SJSA1 (cell line): ENCODE results near the gene SCG5. TPM values are rescaled to one million over a fixed set of nuclear protein-coding genes. Genes with fewer than 3 reads are reported as not detected.

Experiments used
- DNase-seq, 2 experiments: peaks; one replicate each; pipeline ENCODE4 v3.0.0-alpha.2; 2015 to 2020; ENCODE audit warnings: low spot score in 2 of 2, low read depth in 1 of 2
- H3K27ac ChIP-seq: fragments of 250-450 bp; sonication (Bioruptor Pico); 2 replicates; pipeline ENCODE4 v1.5.1; 2020; ENCODE audit warnings: mild to moderate bottlenecking, moderate library complexity
- H3K27me3 ChIP-seq: fragments of 250-450 bp; sonication (Bioruptor Pico); replicated peaks from 2 replicates; pipeline ENCODE4 v1.5.1; 2020; ENCODE audit warnings: mild to moderate bottlenecking, moderate library complexity
- H3K36me3 ChIP-seq: fragments of 250-450 bp; sonication (Bioruptor Pico); 2 replicates; pipeline ENCODE4 v1.5.1; 2020; ENCODE audit warnings: mild to moderate bottlenecking
- H3K4me1 ChIP-seq: fragments of 250-450 bp; sonication (Bioruptor Pico); replicated peaks from 2 replicates; pipeline ENCODE4 v1.6.1; 2021; ENCODE audit warnings: mild to moderate bottlenecking
- H3K4me3 ChIP-seq: fragments of 250-450 bp; sonication (Bioruptor Pico); 2 replicates; pipeline ENCODE4 v1.5.1; 2020; ENCODE audit warnings: mild to moderate bottlenecking
- H3K9me3 ChIP-seq: fragments of 250-450 bp; sonication (Bioruptor Pico); replicated peaks from 2 replicates; pipeline ENCODE4 v1.5.1; 2020; ENCODE audit warnings: mild to moderate bottlenecking
- total RNA-seq: library from RNA; depleted of rRNA; stranded (reverse); fragments of >200 nt; shearing (Covaris generic); gene quantifications from 2 replicates; pipeline ENCODE4 v1.2.3, GENCODE V29; 2014

The SCG5 gene
- total RNA-seq, 1 experiment from 2014 or later, result 0.87 TPM

DNA sequence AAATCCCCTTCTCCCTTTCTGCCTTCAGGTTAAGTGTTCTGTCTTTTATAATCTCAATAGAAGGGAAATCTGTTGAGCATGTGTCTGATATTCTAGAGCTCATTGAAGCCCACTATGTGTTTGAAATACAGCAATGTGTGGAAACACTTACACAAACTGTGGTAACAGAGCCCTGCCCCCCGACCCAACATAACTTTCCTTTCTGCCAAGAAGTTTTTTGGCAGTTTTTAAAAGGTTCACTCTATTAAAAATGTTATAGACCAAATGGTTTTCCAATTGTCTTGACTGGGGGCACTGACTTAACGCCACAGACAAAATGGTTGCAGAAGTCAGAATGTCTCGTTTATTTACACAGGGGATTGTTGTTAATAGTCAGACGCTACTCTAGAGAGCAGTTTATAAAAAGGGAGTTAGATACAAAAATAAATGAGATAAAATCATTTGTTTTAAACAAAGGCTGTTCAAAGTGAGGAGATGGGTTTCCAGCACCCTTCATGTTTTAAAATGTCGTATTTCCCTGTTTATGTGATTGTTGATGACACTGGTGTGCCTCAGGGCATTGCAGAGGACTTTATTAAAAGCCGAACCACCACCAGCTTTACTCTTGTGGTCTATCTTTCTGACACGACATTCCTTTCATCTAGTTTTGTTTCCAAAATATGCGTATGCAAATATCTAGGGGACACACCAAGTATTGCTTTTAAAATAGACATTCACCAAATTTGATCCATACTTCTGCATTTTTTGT is 49.6 kb downstream of the SCG5 start:
- DNase-seq, result peak in 1 of 2 experiments; percentile 60
- Histone ChIP-seq H3K9me3 (no peaks in the 10 kb centered on the region), H3K4me3 (no peak overlapping the region), H3K36me3 (no peaks in the 10 kb centered on the region), H3K4me1 (peaks cover 37% of the 10 kb centered on the region), H3K27ac (no peak overlapping the region), H3K27me3 (no peaks in the 10 kb centered on the region)

DNA sequence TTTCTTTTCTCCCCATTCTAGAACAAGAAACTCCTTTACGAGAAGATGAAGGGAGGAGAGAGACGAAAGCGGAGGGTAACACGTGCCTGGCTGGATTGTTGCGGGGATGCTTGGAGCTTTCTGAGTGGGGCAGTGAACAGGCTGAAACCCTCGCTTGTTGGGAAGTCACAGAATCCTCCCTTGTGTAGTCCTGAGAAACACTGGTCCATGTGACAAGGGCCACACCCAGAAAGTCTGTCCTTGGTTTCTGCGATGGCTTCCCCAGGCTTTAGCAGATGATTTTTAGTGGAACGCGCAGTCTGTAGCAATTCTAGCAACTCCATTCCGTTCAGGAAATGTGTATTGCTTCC is 50.2 kb downstream of the SCG5 start:
- Histone ChIP-seq H3K4me3 (no peak overlapping the region), H3K4me1 (peaks cover 36% of the 10 kb centered on the region), H3K9me3 (no peaks in the 10 kb centered on the region), H3K27ac (no peak overlapping the region), H3K36me3 (no peaks in the 10 kb centered on the region), H3K27me3 (no peaks in the 10 kb centered on the region)
- no peak for DNase-seq

DNA sequence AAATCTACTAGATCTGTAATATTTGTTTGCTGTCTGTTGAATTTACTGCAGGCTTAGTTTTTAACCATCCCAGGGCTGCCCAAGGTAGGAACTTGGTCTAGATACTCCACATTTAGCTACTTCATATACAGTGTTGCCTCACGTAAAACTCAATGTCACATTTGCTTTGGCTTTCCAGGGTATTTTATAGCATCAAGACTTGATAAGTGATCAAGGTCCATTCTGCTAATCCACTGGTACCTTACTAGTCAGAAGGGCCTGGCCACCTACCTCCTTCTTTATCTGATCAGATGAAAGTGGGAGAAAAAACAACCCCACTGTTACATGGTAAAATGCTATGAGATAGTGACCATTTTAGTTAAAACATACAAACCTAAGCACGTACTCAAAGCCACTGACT is 50.8 kb downstream of the SCG5 start:
- Histone ChIP-seq H3K4me1 (peaks cover 31% of the 10 kb centered on the region), H3K4me3 (no peak overlapping the region), H3K27me3 (no peaks in the 10 kb centered on the region), H3K27ac (no peak overlapping the region), H3K9me3 (no peaks in the 10 kb centered on the region), H3K36me3 (no peaks in the 10 kb centered on the region)
- no peak for DNase-seq

DNA sequence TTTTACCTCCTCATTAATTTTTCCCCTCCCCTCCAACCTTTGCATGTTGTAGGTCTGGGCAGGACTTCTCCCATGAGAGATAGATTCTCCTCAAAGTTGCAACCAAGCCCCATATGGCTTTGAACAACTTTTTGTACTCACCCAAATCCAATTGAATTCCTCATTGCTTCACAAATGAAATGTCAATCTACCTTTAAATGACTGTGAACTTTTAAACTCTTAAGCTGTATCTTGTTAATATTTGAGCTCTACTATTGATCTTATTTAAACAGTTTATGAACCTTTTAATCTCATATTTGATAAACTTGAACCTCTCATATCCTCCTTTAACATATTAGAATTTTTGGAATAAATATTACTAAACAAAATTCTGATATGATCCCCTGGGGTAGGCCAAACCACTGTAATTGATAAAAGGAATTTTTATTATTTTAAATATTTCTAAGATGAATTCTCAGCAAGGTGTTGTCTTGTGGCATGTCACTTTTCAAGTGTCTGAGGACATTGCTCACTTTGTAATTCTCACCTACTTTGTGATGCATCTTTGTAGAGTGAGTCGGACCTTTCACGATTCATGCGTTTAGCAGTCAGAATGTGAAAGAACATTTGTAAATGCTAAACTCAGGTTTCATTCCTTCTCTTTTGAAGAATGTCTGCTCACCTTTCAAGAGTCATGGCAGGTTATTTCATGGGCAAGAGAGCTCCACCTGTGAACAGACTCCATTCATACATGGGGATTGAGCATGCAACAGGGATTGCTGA is 52.9 kb downstream of the SCG5 start:
- H3K27ac ChIP-seq, result no peak overlapping the region
- H3K9me3 ChIP-seq, result no peaks in the 10 kb centered on the region
- DNase-seq, result no peak
- no peaks in the 10 kb centered on the region for H3K36me3 ChIP-seq
- peaks cover 18% of the 10 kb centered on the region for H3K4me1 ChIP-seq
- no peaks in the 10 kb centered on the region for H3K27me3 ChIP-seq
- H3K4me3 ChIP-seq, result no peak overlapping the region

DNA sequence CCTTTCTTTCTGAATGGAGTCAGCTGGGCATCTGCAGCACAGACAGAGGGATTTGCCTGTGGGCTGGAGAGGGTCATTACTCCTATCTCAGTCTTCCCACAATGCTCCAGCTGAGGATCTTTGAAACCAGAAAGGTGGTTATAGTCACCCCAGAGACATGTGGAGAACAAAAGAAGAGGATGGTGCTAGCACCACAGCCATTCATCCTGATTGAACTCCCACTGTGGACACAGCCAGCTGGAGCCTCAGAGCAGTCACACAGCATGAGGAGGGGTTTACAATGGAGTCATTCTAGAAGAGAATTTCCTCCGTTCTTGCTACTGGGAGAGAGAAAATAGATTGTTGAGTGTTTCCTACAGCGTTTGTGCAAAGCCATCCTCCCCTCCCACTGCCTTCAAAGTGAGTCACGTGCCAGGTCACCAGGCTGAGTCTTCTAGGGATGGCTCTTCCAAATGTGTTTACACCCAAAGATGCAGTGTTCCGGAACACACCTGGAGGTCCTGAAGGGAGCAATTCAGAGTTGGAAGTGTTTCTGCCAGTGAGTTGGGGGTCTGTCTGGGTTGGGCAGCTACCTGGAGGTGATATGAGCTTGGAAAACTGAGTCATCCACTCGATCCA is 57.4 kb downstream of the SCG5 start:
- no peaks in the 10 kb centered on the region for H3K27me3 ChIP-seq
- H3K36me3 ChIP-seq, result no peaks in the 10 kb centered on the region
- H3K27ac ChIP-seq, result no peak overlapping the region
- no peak for DNase-seq
- H3K4me1 ChIP-seq, result 0 out of 2 replicates have a peak, but pooled peaks cover 3% of the 10 kb centered on the region
- no peak overlapping the region for H3K4me3 ChIP-seq
- no peaks in the 10 kb centered on the region for H3K9me3 ChIP-seq

DNA sequence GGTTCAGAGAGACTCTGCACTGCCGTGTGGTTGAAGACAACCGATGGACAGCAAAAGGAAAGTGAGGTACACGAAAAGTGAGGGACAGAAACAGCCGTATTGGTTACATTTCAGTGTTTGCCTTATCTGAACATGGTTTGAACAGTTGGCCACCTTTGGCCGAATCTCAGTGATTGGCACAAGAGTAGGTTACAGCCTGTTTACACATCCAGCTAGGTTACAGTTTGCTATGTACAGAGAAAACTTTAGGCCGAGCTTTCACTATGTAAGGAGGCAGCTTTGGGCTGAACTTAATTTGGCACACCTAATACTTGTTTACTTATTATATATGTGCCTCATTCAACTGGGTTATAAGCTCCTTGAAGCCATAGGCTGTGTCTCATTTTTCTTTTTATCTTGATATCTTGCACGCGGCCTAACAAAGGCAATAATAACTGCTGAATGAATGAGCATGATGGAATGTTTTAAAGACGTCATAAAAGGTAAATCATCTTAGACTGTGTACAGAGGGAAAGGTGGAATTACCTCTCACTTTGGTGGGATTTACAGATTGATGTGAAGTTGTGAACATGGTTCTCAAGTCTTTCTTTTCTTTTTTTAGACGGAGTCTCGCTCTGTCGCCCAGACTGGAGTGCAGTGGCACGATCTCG is 59.1 kb downstream of the SCG5 start:
- no peak for DNase-seq
- H3K27ac ChIP-seq, result no peak overlapping the region

DNA sequence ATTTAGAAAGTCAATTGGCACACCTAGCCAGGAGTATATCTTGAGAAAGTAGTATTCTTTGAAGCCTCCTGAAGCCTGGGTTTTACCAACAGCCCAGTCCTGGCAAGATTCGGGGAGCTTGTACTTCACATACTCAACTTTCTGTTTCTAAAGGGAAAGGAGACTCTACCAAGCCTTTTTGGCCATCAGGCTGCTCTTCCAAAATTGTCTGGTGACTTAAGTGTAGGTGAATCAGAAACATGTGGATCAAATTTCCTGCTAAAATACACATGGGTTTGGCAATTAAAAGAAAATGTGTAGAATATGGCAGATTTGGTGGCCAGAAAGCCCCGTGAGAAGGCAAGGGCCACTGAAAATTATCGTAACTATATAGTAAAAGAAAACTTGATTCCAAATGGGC is 60.4 kb downstream of the SCG5 start:
- Histone ChIP-seq H3K9me3 (no peaks in the 10 kb centered on the region), H3K4me3 (no peak overlapping the region), H3K4me1 (peaks cover 4% of the 10 kb centered on the region), H3K27me3 (no peaks in the 10 kb centered on the region), H3K27ac (no peak overlapping the region), H3K36me3 (no peaks in the 10 kb centered on the region)
- no peak for DNase-seq

More for the DNA sequence above, 59.1 kb downstream of the SCG5 start:
- no peaks in the 10 kb centered on the region for H3K9me3 ChIP-seq
- no peaks in the 10 kb centered on the region for H3K27me3 ChIP-seq
- H3K4me3 ChIP-seq, result no peak overlapping the region
- H3K4me1 ChIP-seq, result 0 out of 2 replicates have a peak, but pooled peaks cover 3% of the 10 kb centered on the region
- H3K36me3 ChIP-seq, result no peaks in the 10 kb centered on the region

DNA sequence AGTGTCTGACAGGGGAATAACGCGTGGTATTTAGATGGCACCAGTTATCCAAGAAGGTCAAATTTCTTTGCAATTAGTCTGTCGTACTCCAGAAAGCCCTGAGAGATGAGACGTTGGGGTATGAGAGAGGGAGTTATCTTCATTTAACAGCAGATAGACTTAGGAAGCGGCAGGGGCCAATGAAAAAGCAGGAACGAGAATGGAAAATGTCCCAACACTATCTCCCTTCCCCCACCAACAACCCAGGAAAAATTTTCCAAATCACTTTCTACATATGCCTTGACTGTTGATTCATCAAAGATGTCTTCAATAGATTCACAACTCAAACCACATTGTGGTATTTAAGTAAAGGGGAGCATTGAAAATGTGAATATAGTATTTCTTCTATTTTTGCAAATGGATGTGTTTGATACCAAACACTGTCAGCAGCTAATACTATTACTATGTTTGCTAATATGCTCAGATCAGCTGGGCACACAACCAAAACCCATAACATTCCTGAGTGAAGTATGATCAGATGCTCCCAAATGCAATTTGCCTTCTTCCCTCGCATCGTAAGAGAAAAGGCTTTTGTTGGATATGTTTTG is 63.0 kb downstream of the SCG5 start:
- Histone ChIP-seq H3K27ac (no peak overlapping the region), H3K9me3 (no peaks in the 10 kb centered on the region), H3K4me1 (peaks cover 7% of the 10 kb centered on the region), H3K27me3 (no peaks in the 10 kb centered on the region), H3K4me3 (no peak overlapping the region), H3K36me3 (no peaks in the 10 kb centered on the region)
- DNase-seq, result no peak

DNA sequence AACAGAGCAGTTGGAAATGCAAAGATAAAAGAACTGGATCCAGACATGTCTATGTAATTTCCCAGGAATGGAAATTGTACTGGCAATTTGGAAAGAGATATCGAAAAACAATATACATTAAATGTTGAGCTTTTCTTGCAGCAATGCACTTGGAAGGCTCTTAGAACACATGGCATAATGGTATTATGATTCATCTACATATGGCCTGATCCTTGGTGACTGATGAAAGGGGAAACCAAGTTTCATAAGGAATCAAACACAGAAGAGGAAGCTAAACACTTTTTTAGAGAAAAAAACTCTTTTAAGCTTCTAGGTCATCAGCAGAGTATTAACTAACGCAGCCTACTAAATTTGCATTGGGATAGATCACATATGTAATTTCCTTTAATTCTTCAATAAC is 63.9 kb downstream of the SCG5 start:
- Histone ChIP-seq H3K4me1 (peaks cover 7% of the 10 kb centered on the region), H3K27ac (no peak overlapping the region)
- DNase-seq, result no peak

DNA sequence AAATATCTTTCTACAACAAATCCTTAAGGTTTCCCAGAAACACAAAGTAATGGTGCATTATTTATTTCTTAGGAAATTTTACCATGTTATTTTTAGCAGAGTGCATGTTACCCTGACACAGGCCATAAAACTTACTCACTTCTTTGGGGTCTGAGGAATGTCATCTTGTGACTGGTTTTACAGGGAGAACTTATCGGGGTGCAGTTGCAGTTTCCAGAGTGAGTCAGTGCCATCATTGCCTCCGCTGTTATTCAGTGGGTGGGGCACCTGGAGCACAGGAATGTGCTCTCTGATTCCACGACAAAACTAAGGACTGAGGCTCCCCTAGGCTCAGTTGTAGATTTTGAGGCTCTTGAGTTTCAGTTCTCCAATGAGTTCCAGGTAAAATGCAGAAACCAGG is 65.2 kb downstream of the SCG5 start:
- H3K9me3 ChIP-seq, result no peaks in the 10 kb centered on the region
- H3K4me3 ChIP-seq, result no peak overlapping the region
- H3K27me3 ChIP-seq, result no peaks in the 10 kb centered on the region
- H3K36me3 ChIP-seq, result no peaks in the 10 kb centered on the region
- peak overlapping the region; percentile 25 for H3K27ac ChIP-seq
- H3K4me1 ChIP-seq, result peaks cover 5% of the 10 kb centered on the region
- DNase-seq, result no peak

More for the DNA sequence above, 63.9 kb downstream of the SCG5 start:
- Histone ChIP-seq H3K4me3 (no peak overlapping the region), H3K27me3 (no peaks in the 10 kb centered on the region), H3K36me3 (no peaks in the 10 kb centered on the region), H3K9me3 (no peaks in the 10 kb centered on the region)

DNA sequence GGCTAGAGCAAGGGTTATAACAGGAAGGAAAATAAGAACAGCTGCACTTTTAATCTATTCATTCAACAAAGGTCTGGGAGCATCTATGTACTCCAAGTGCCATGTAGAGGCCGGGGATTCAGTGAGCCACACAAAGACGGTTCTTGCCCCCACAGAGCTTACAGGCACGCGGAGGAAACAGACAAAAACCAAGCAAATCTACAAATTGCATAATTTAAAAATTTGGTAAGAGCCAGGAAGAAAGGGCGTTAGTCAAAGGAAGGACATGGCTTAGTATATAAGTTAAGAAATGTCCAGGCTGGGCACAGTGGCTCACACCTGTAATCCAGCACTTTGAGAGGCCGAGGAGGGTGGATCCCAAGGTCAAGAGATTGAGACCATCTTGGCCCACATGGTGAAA is 65.9 kb downstream of the SCG5 start:
- no peaks in the 10 kb centered on the region for H3K27me3 ChIP-seq
- H3K27ac ChIP-seq, result no peak overlapping the region

DNA sequence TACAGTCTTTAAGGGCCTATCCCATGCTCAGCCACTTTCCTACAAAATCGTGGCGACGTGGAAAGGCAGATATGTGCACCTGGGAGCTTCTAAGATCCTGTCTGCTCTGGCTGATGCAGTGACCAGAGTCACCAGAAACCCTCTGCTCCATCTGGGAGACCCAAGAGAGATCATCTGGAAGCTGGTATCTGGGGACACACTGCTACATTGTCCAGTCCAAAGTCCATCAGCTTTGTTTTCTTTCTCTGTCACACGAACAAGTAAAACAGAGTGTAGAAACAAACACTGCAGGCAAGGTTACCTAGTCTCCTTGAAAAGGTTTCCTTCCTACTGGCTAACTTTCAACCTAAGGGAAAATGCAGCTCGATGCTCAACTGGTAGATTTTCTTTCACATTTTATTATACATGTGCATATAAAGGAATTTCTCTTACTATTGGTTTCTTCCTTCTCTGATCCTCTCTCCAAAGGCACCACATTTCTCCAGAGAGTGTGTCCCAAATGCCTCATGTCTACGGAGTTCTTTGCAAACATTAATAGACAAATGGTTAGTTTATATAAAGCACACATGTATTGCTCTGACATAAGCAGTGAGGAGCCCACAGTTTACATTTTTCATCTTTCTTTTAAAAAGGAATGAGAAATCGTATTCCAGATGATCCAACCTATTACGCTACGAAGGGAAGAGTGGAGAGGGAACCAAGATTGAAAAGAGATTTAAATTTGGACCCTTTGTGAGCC is 68.0 kb downstream of the SCG5 start:
- Histone ChIP-seq H3K4me3 (no peak overlapping the region), H3K4me1 (peaks cover 5% of the 10 kb centered on the region), H3K27ac (no peak overlapping the region), H3K36me3 (no peaks in the 10 kb centered on the region), H3K9me3 (no peaks in the 10 kb centered on the region), H3K27me3 (peaks cover 12% of the 10 kb centered on the region)
- DNase-seq, result no peak

More for the DNA sequence above, 65.9 kb downstream of the SCG5 start:
- Histone ChIP-seq H3K4me1 (peaks cover 5% of the 10 kb centered on the region), H3K4me3 (no peak overlapping the region), H3K36me3 (no peaks in the 10 kb centered on the region), H3K9me3 (no peaks in the 10 kb centered on the region)
- no peak for DNase-seq

DNA sequence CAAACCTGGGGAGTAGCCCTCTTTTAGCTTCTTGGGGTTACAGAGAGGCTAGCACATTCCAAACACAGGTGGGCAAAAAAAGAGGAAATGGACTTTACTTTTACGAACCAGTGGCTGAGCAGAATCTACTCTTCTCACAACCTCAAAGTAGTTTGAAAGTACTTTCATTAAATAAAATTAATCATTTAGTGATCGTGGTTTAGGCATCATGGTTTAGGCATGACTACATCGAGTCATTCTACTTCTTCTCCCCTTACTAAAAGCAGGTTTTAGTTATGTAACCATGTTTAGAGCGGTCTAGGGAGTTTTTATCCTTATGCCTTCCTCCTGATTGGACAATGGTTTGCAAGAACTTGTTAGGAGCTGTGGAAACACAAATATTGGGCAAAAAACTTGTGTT is 73.8 kb downstream of the SCG5 start:
- peaks cover 37% of the 10 kb centered on the region for H3K27me3 ChIP-seq
- H3K36me3 ChIP-seq, result no peaks in the 10 kb centered on the region; the same call in 1 of the 2 replicates
- H3K27ac ChIP-seq, result no peak overlapping the region
- no peak overlapping the region for H3K4me3 ChIP-seq
- H3K4me1 ChIP-seq, result peaks cover 26% of the 10 kb centered on the region
- peaks cover 3% of the 10 kb centered on the region; the same call in 1 of the 2 replicates for H3K9me3 ChIP-seq
- peak in 1 of 2 experiments; percentile 23 for DNase-seq
